Muscle layer of colon (tissue), 2 donors: ENCODE results near the gene RSPH1.

Source experiments
- H3K27ac ChIP-seq: one replicate; pipeline ENCODE4 v1.7.0; 2013; ENCODE audit warnings: low read depth, mild to moderate bottlenecking, low read length, moderate library complexity
- H3K27me3 ChIP-seq, 2 donors: one replicate each; pipeline ENCODE4 v1.7.0; 2013; ENCODE audit warnings: low read length in 2 of 2, mild to moderate bottlenecking in 2 of 2; ENCODE audit not compliant: insufficient read depth in 2 of 2, control insufficient read depth in 1 of 2
- H3K36me3 ChIP-seq: one replicate; pipeline ENCODE4 v1.7.0; 2013; ENCODE audit warnings: mild to moderate bottlenecking, low read length; ENCODE audit not compliant: insufficient read depth
- H3K4me1 ChIP-seq: one replicate; pipeline ENCODE4 v1.7.0; 2013; ENCODE audit warnings: mild to moderate bottlenecking, low read length; ENCODE audit not compliant: insufficient read depth
- H3K4me3 ChIP-seq, 2 donors: one replicate each; pipeline ENCODE4 v1.7.0; 2013; ENCODE audit warnings: low read length in 2 of 2, low read depth in 1 of 2, mild to moderate bottlenecking in 1 of 2, moderate library complexity in 1 of 2
- H3K9ac ChIP-seq: one replicate; pipeline ENCODE4 v1.7.0; 2013; ENCODE audit warnings: low read length
- H3K9me3 ChIP-seq: one replicate; pipeline ENCODE4 v1.7.0; 2013; ENCODE audit warnings: mild to moderate bottlenecking, low read length
- donor health status: abdominal sarcoma.
- donor health status: Adenocarcinoma of cecum.

Gene RSPH1

GRCh38 chr21:42496120-42496838 lies at the start of gene RSPH1:
RSPH1 (minus strand) TSS chr21:42496224; CDS start chr21:42496186, 38 bp downstream.
- Histone ChIP-seq H3K9me3 (no peaks in the 10 kb centered on the region), H3K9ac (peak within 1 kb of the TSS; percentile 92), H3K27ac (peak within 1 kb of the TSS; percentile 71), H3K4me3 (peak within 1 kb of the TSS; percentile 63 to 82), H3K4me1 (peaks cover 11% of the 10 kb centered on the region), H3K36me3 (no peaks in the 10 kb centered on the region), H3K27me3 (no peaks in the 10 kb centered on the region)

- Histone ChIP-seq H3K9ac (no peak overlapping the region), H3K4me3 (no peak overlapping the region), H3K36me3 (peaks cover 9% of the 10 kb centered on the region)
These were observed 49.7 kb upstream of the RSPH1 start for GRCh38 chr21:42545745-42546144.

GRCh38 chr21:42545317-42545716 lies 49.3 kb upstream of the RSPH1 start:
- Histone ChIP-seq H3K9me3 (no peaks in the 10 kb centered on the region), H3K36me3 (peaks cover 9% of the 10 kb centered on the region), H3K9ac (no peak overlapping the region), H3K27ac (no peak overlapping the region), H3K27me3 (no peaks in the 10 kb centered on the region), H3K4me1 (no peaks in the 10 kb centered on the region), H3K4me3 (no peak overlapping the region)

More at GRCh38 chr21:42545745-42546144, 49.7 kb upstream of the RSPH1 start:
- no peak overlapping the region for H3K27ac ChIP-seq
- H3K4me1 ChIP-seq = no peaks in the 10 kb centered on the region
- H3K27me3 ChIP-seq = no peaks in the 10 kb centered on the region
- H3K9me3 ChIP-seq = no peaks in the 10 kb centered on the region

GRCh38 chr21:42544544-42544943 lies 48.5 kb upstream of the RSPH1 start:
- H3K9ac ChIP-seq = no peak overlapping the region
- H3K9me3 ChIP-seq = no peaks in the 10 kb centered on the region
- peaks cover 9% of the 10 kb centered on the region for H3K36me3 ChIP-seq
- H3K27me3 ChIP-seq = no peaks in the 10 kb centered on the region
- no peak overlapping the region for H3K4me3 ChIP-seq
- H3K27ac ChIP-seq = no peak overlapping the region
- no peaks in the 10 kb centered on the region for H3K4me1 ChIP-seq

- Histone ChIP-seq H3K4me1 (no peaks in the 10 kb centered on the region), H3K4me3 (no peak overlapping the region), H3K9ac (no peak overlapping the region), H3K27me3 (no peaks in the 10 kb centered on the region), H3K27ac (no peak overlapping the region), H3K9me3 (no peaks in the 10 kb centered on the region), H3K36me3 (peaks cover 9% of the 10 kb centered on the region)
These were observed 47.3 kb upstream of the RSPH1 start for GRCh38 chr21:42543106-42543847.

- Histone ChIP-seq H3K36me3 (peaks cover 6% of the 10 kb centered on the region), H3K27me3 (no peaks in the 10 kb centered on the region), H3K9ac (no peak overlapping the region), H3K4me1 (no peaks in the 10 kb centered on the region), H3K27ac (no peak overlapping the region), H3K9me3 (no peaks in the 10 kb centered on the region), H3K4me3 (no peak overlapping the region)
These were observed 46.6 kb upstream of the RSPH1 start for GRCh38 chr21:42542596-42542995.

GRCh38 chr21:42542196-42542595 lies 46.2 kb upstream of the RSPH1 start:
- no peak overlapping the region for H3K27ac ChIP-seq
- no peaks in the 10 kb centered on the region for H3K27me3 ChIP-seq
- no peaks in the 10 kb centered on the region for H3K4me1 ChIP-seq
- H3K36me3 ChIP-seq = peaks cover 5% of the 10 kb centered on the region
- no peak overlapping the region for H3K4me3 ChIP-seq
- H3K9me3 ChIP-seq = no peaks in the 10 kb centered on the region
- no peak overlapping the region for H3K9ac ChIP-seq

- no peaks in the 10 kb centered on the region for H3K4me1 ChIP-seq
- H3K27ac ChIP-seq = no peak overlapping the region
- peaks cover 5% of the 10 kb centered on the region for H3K36me3 ChIP-seq
- H3K4me3 ChIP-seq = no peak overlapping the region
- H3K9me3 ChIP-seq = no peaks in the 10 kb centered on the region
- H3K9ac ChIP-seq = no peak overlapping the region
- no peaks in the 10 kb centered on the region for H3K27me3 ChIP-seq
These were observed 45.6 kb upstream of the RSPH1 start for GRCh38 chr21:42541618-42542017.

GRCh38 chr21:42541174-42541573 lies 45.1 kb upstream of the RSPH1 start:
- Histone ChIP-seq H3K9ac (no peak overlapping the region), H3K4me3 (no peak overlapping the region), H3K36me3 (peaks cover 5% of the 10 kb centered on the region), H3K27ac (no peak overlapping the region), H3K9me3 (no peaks in the 10 kb centered on the region), H3K27me3 (no peaks in the 10 kb centered on the region), H3K4me1 (no peaks in the 10 kb centered on the region)

- Histone ChIP-seq H3K27ac (no peak overlapping the region), H3K4me3 (no peak overlapping the region), H3K27me3 (no peaks in the 10 kb centered on the region), H3K9ac (no peak overlapping the region), H3K9me3 (no peaks in the 10 kb centered on the region), H3K4me1 (no peaks in the 10 kb centered on the region), H3K36me3 (peaks cover 4% of the 10 kb centered on the region)
These were observed 44.4 kb upstream of the RSPH1 start for GRCh38 chr21:42540396-42540795.

- Histone ChIP-seq H3K36me3 (peaks cover 4% of the 10 kb centered on the region), H3K4me3 (no peak overlapping the region), H3K27ac (no peak overlapping the region), H3K9me3 (no peaks in the 10 kb centered on the region), H3K4me1 (no peaks in the 10 kb centered on the region), H3K9ac (no peak overlapping the region), H3K27me3 (no peaks in the 10 kb centered on the region)
These were observed 43.9 kb upstream of the RSPH1 start for GRCh38 chr21:42539931-42540343.
